OCI-LY3 (cell line): ENCODE data around the gene GGTLC1.

ENCODE experiments used
- CTCF ChIP-seq: fragments of 200-600, 300-600 bp; sonication (generic); IDR thresholded peaks from 2 replicates; pipeline ENCODE4 v1.5.1; 2014; ENCODE audit warnings: antibody characterized with exemption, low read length, low read depth
- EZH2phosphoT487 ChIP-seq: fragments of 200-600 bp; shearing (Covaris generic); IDR thresholded peaks from 2 replicates; pipeline ENCODE4 v1.6.1; 2018; ENCODE audit warnings: antibody characterized with exemption, mixed run types, low read depth

- no peak for TF ChIP-seq CTCF
- TF ChIP-seq EZH2phosphoT487, result no peak
Measured at GRCh38 chr20:24033565-24033964, 45.0 kb upstream of the GGTLC1 start.
